ES-I3 (cell line): ENCODE results near the gene POU2F3.
"Not testable (repeated sequence)": the region's sequence is repeated elsewhere in the genome, so short reads cannot be mapped to it uniquely, and the experiment has no call there.

ENCODE experiments used
- H3K36me3 ChIP-seq: 2 replicates; pipeline ENCODE4 v1.6.1; 2013; ENCODE audit warnings: mild to moderate bottlenecking, low read length, control low read depth, moderate library complexity; ENCODE audit not compliant: insufficient read depth
- H3K4me1 ChIP-seq: 2 replicates; pipeline ENCODE4 v1.6.1; 2013; ENCODE audit warnings: mild to moderate bottlenecking, control low read depth, low read length; ENCODE audit not compliant: insufficient read depth
- H3K9ac ChIP-seq: 2 replicates; pipeline ENCODE4 v1.6.1; 2013; ENCODE audit warnings: low read depth, mild to moderate bottlenecking, low read length, moderate library complexity
- H3K9me3 ChIP-seq: 2 replicates; pipeline ENCODE4 v1.6.1; 2013; ENCODE audit warnings: mild to moderate bottlenecking, low read length, moderate library complexity; ENCODE audit not compliant: control insufficient read depth, insufficient read depth

POU2F3 gene

DNA sequence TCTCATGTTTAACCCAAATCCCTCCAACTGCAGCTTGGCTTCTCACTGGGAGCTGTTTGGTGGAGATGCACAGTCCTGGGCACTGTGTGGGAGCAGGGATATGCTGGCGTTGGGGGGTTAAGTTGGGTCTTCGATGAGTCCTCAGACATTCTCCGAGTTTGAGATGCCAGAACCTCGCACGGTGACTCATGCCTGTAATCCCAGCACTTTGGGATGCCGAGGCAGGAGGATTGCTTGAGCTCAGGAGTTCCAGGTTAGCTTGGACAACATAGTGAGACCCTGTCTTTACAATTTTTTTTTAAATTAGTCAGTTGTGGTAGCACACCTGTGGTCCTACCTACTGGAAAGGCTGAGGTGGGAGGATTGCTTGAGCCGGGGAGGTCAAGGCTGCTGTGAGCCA lies 20.7 kb downstream of the POU2F3 start:
- Histone ChIP-seq H3K9me3 (no peaks in the 10 kb centered on the region), H3K4me1 (peaks cover 15% of the 10 kb centered on the region), H3K9ac (no peak overlapping the region), H3K36me3 (no peaks in the 10 kb centered on the region)

DNA sequence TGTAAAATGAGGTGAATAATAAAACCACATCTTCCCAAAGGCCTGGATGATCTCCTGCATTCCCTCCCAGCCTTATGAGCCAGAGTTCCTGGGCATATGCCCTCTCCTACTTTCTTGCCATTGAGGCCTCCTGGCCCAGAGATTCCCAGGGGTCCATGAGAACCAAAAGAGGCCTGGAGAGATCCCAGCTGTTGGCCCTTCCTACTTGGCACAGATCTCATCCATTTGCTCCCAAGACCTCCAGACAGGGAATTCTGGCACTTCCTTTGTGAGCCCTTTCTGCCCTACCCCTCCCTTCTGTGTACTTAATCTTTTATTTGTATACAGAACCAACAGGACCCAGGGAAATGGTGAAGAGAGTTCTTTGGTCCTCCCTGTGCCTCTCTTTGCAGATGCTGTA lies 21.4 kb downstream of the POU2F3 start:
- H3K9ac ChIP-seq, result no peak overlapping the region
- H3K9me3 ChIP-seq, result no peaks in the 10 kb centered on the region
- H3K4me1 ChIP-seq, result peaks cover 8% of the 10 kb centered on the region
- no peaks in the 10 kb centered on the region for H3K36me3 ChIP-seq

DNA sequence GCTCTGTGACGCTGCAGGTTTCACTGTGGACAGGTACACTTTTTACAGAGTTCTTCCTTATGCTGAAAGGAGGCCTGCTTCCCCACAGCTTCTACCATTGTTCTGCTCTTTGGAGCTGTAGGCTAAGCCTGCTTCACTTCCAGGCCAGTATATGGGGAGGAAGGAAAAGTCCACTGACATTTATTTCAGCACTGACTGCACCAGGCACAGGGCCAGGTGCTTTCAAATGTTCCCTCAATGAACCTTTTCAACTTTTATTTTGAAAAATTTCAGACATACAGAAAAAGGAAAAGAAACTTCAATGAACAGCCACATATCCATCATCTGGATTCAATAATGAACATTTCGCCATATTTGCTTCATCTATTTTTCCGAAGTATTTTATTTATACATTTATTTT lies 22.0 kb downstream of the POU2F3 start:
- no peaks in the 10 kb centered on the region for H3K36me3 ChIP-seq

DNA sequence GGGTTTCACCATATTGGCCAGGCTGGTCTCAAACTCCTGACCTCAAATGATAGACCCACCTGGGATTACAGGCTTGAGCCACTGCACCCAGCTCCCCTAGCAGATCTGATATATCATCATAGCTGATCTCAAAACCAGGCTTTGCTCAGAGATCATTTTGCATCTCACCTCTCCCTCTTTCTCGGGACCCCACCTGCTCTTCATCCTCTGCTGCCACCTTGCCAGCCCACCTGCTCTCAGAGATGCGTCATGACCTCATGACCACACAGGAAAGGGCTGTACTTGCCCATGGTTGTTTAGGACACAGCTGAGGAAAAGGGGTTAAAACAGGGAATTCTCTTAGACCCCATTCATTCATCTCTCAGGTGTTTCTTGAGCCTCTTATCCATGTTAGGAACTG lies 27.4 kb downstream of the POU2F3 start:
- Histone ChIP-seq H3K9me3 (no peaks in the 10 kb centered on the region), H3K4me1 (peaks cover 1% of the 10 kb centered on the region; the same call in 1 of the 2 replicates), H3K9ac (no peak overlapping the region), H3K36me3 (no peaks in the 10 kb centered on the region)

More for the DNA sequence above, 22.0 kb downstream of the POU2F3 start:
- Histone ChIP-seq H3K9ac (no peak overlapping the region), H3K9me3 (no peaks in the 10 kb centered on the region), H3K4me1 (peaks cover 4% of the 10 kb centered on the region)

DNA sequence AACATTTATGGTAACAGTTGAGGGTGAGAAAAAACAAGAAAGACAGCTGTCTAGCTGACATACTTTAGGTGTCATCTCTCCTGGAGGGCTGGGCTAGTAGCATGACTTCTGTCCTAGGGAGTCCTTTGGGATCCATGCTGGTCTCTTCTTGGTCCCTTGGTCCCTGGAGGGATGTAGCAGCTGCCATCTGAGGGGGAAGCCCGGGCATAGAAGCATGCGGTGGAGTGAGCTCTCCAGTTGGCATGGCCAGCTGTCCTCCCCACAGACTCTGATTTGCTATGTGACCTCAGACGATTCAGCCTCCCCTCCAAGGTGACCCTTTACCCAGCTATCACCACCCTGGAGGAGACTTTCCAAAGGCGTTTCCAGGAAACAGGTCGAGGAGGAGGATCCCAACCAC lies 28.7 kb downstream of the POU2F3 start:
- Histone ChIP-seq H3K36me3 (no peaks in the 10 kb centered on the region), H3K9me3 (no peaks in the 10 kb centered on the region), H3K4me1 (peaks cover 4% of the 10 kb centered on the region; the same call in 1 of the 2 replicates), H3K9ac (no peak overlapping the region)

DNA sequence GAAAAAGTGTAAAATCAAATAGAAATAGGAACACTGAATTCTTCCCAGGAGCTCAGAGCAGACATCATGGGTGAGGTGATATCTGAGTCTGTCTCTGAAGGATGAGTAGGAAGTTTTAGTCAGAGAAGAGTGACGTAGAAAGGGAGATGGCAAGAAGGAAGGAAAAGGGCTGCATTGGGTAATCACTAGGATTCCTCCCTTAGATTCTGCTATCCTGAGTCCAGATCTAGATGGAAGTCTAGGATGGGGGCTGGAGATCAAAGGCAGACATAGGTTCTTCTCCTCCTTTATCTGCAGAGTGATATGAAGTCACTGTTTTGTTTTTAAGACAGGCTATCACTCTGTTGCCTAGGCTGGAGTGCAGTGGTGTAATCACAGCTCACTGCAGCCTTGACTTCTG lies 30.4 kb downstream of the POU2F3 start:
- no peaks in the 10 kb centered on the region for H3K9me3 ChIP-seq
- no peak overlapping the region for H3K9ac ChIP-seq
- no peaks in the 10 kb centered on the region for H3K36me3 ChIP-seq
- peaks cover 4% of the 10 kb centered on the region; the same call in 1 of the 2 replicates for H3K4me1 ChIP-seq

DNA sequence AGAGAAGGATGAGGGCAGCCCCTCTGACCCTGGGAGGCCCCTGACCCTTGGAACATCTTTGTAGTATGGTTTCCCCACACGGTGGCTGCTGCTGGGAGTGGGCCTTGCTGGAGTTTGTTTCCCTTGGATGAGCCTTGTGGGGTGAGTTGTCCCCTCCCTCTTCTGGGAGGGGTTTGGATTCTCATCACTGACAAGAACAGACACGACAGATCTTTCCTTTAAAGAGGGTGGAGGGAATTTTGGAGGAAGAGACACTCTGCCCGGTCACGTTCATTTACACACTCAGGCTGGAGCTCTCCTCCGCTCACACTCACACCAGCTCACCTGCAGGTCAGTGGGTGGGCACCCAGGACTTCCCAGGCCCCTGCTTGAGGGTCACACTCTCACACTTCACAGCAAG lies 31.7 kb downstream of the POU2F3 start:
- Histone ChIP-seq H3K9ac (no peak overlapping the region), H3K4me1 (peaks cover 4% of the 10 kb centered on the region; the same call in 1 of the 2 replicates), H3K9me3 (no peaks in the 10 kb centered on the region), H3K36me3 (no peaks in the 10 kb centered on the region)

DNA sequence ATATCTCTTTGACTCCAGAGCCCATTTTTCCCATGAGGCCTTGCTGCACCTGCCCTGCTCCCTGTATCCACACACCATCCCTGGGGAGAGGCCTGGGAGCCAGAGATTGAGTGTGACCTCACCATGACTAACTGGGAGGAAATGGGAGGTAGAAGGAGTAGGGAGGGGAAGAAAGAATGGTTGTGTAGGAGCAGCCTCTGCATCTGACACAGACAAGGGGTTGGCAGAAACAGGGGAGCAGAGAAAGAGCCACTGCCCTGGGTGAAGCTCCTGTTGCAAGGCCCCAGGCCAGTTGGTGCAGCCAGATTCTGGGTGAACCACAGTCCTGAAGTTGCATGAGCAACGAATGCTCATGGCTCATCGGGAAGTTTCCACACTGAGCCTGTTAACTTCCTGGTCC lies 32.4 kb downstream of the POU2F3 start:
- Histone ChIP-seq H3K36me3 (no peaks in the 10 kb centered on the region), H3K4me1 (peaks cover 4% of the 10 kb centered on the region; the same call in 1 of the 2 replicates), H3K9me3 (no peaks in the 10 kb centered on the region), H3K9ac (no peak overlapping the region)

DNA sequence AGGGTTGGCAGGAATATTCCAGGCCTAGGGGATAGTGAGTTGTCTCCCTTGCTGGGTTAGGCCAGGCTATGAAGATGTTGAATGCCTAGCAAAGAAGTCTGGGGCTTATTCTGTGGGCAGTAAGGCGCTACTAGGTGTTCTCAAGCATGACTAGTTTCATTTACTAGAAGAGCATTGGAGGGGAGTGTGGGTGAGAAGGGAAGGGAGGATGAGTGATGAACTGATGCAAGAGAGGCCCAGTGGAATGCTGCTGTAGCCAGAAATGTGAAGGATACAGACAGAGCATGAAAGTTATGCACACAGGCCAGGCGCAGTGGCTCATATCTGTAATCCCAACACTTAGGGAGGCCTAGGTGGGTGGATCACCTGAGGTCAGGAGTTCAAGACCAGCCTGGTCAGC lies 33.5 kb downstream of the POU2F3 start:
- Histone ChIP-seq H3K4me1 (peaks cover 4% of the 10 kb centered on the region; the same call in 1 of the 2 replicates), H3K9ac (no peak overlapping the region), H3K9me3 (no peaks in the 10 kb centered on the region), H3K36me3 (no peaks in the 10 kb centered on the region)

DNA sequence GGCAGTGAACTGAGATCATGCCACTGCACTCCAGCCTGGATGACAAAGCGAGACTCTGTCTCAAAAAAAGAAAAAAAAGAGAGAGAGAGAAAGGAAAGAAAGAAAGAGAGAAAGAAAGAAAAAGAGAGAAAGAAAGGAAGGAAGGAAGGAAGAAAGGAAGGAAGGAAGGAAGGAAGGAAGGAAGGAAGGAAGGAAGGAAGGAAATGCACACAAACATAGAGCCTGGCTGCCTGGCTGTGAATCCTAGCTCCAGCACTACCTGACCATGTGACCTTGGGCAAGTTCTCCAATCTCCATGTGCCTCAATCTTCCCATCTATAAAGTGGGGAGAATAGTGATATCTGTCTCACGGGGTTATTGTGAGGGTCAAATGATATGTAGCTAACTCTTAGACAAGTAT lies 34.0 kb downstream of the POU2F3 start:
- H3K9me3 ChIP-seq, H3K4me1 ChIP-seq, H3K9ac ChIP-seq, H3K36me3 ChIP-seq: not testable (repeated sequence)

DNA sequence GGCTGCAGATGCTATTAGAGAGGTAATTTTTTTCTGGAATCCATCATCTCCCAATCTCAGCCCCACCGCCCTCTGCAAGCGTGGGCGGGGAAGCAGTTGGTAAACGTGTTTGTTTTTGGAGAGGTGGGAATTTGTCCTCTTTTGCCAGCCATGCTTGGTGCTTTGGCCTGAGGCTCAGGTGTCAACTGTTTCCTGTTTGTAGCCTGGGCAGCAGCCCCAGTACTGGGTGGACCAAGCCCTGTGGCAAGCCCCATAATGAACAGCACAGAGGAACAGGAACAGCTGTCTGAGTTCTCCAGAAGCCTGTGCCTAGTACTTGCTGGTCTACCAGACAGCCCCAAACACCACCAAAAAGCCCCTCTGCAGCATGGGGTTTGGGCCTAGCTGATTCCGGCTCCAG lies 39.6 kb downstream of the POU2F3 start:
- Histone ChIP-seq H3K9ac (no peak overlapping the region), H3K36me3 (no peaks in the 10 kb centered on the region), H3K9me3 (no peaks in the 10 kb centered on the region), H3K4me1 (0 out of 2 replicates have a peak, but pooled peaks cover 7% of the 10 kb centered on the region)

DNA sequence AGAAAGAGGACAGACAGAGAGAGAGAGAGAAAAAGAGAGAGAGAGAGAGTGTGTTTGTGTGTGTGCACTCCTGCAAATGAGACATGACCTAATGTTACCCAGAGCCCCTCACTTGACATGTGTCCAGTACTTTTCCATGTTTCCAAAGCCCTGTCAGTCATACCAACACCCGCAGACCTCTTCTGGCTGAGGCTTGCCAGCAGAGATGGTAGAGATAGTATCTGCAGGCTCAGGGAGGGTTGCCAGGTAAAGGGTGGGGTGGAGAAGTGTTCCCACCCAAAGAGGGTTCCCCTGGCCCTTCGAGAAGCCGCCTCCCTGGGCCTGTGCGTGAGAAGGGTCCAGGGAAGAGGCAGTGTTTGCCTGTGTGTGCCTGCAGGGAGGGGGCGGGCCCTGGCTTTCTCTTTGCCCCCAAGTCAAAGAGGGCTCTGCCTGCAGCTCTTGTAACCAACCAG lies 40.7 kb downstream of the POU2F3 start:
- H3K4me1 ChIP-seq, result 0 out of 2 replicates have a peak, but pooled peaks cover 7% of the 10 kb centered on the region
- H3K9me3 ChIP-seq, result no peaks in the 10 kb centered on the region
- H3K36me3 ChIP-seq, result no peaks in the 10 kb centered on the region
- no peak overlapping the region for H3K9ac ChIP-seq

DNA sequence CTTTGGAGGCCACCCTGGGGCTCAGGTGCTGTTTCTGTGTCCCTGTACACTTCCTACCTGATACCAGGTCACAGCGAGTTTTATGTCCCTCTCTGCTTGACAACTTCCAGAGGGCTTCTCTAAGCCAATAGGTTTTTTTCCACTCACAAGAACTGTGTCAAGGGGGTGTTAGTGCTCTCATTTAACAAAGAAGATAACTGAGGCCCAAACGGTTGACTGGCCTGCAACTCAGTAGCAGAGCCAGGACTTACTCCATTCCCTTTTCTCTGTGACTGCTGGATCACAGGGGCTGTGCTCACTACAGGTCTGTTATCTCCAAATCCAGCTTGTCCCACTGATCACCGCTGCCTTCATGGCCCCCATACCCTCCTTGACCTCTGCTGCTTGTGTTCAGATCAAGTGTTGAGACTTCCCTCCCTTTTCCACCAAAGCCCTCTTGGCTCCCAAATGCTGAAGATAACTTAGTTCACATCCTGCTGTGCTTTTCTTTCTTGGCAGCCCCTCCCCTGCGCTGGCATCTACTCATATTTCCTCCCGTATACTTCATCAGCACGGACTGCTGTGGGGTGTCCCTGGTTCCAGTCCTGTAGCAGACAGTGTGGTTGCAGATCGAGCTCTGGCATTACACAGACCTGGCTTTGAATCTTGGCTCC lies 41.3 kb downstream of the POU2F3 start:
- H3K36me3 ChIP-seq, result no peaks in the 10 kb centered on the region
- 0 out of 2 replicates have a peak, but pooled peaks cover 7% of the 10 kb centered on the region for H3K4me1 ChIP-seq
- no peaks in the 10 kb centered on the region for H3K9me3 ChIP-seq
- no peak overlapping the region for H3K9ac ChIP-seq

DNA sequence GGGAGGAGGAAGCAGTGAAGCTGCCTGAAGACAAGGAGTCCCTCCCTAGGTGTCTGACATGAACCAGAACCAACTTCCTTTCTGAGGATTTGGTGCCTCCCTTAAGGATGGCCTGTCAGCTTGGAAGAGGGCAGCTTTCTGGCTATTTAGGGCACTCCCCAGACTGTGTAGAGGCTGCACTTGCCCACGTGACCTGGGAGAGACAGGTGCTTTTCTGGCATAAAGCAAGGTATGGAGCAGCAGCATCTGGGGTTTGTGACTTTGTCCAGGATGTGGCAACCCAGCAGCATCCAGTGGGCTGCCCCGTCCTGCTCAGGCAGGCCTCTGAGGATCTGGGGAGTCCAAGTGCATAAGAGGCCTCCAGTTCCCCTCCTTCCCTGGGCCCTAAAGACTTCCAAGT lies 43.2 kb downstream of the POU2F3 start:
- H3K9me3 ChIP-seq, result no peaks in the 10 kb centered on the region
- H3K36me3 ChIP-seq, result no peaks in the 10 kb centered on the region
- H3K9ac ChIP-seq, result no peak overlapping the region
- 0 out of 2 replicates have a peak, but pooled peaks cover 7% of the 10 kb centered on the region for H3K4me1 ChIP-seq

DNA sequence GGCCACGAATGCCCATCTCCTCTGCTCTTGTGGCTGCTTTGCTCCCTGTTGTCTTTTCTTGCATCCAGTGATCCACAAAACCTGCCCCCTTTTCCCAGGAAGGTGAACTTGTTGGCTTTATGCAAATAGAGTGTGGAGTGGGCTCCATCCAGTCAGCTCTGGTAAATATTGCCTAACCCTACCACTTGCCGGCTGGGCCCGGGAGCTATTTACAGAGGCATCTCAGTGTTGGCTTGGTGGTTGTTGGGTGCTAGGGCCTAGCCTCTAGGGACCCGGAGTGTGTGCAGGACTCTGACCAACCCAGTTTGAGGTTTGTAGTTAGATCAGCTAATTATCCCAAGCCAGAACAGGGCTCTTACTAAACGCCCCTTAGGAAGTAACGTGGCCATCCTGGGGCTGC lies 44.3 kb downstream of the POU2F3 start:
- no peaks in the 10 kb centered on the region for H3K36me3 ChIP-seq
- no peak overlapping the region for H3K9ac ChIP-seq
- H3K9me3 ChIP-seq, result no peaks in the 10 kb centered on the region
- H3K4me1 ChIP-seq, result 0 out of 2 replicates have a peak, but pooled peaks cover 7% of the 10 kb centered on the region
